OCI-LY7 (cell line): ENCODE measurements around the gene MAP2K5. TPM values are rescaled to one million over a fixed set of nuclear protein-coding genes. Genes with fewer than 3 reads are reported as not detected.

ENCODE experiments used
- BruUV-seq: library from RNA; stranded (reverse); fragments of 400-500 nt; replicated peaks from 2 replicates; lab custom pipeline; 2021; lab: Mats Ljungman, UMichigan
- CTCF ChIA-PET: fragments of 300-600 bp; sonication (Branson Sonifier 250); formaldehyde crosslinking; loops from one replicate; lab custom pipeline; 2022; ENCODE audit warnings: antibody characterized with exemption; ENCODE audit not compliant: unreplicated experiment; lab: Charles Lee
- POLR2A ChIA-PET: fragments of 300-600 bp; sonication (Branson Sonifier 250); formaldehyde crosslinking; loops from one replicate; lab custom pipeline; 2022; ENCODE audit warnings: antibody characterized with exemption; lab: Charles Lee
- DNase-seq: peaks from one replicate; pipeline ENCODE4 v3.0.0-alpha.2; 2015; ENCODE audit warnings: low spot score
- H2AFZ ChIP-seq: fragments of 200-600 bp; sonication (generic), shearing (Covaris generic); 2 replicates; pipeline ENCODE4 v1.6.1; 2014; ENCODE audit warnings: mild to moderate bottlenecking, antibody characterized with exemption, low read length, moderate library complexity
- H3K27ac ChIP-seq: fragments of 200-600 bp; sonication (generic); 2 replicates; pipeline ENCODE4 v1.5.1; 2014; ENCODE audit warnings: mixed run types, low read depth, mild to moderate bottlenecking, moderate library complexity, low read length, inconsistent platforms; ENCODE audit not compliant: poor library complexity, severe bottlenecking
- H3K36me3 ChIP-seq: fragments of 200-600 bp; sonication (generic); 2 replicates; pipeline ENCODE4 v1.6.1; 2014; ENCODE audit warnings: mild to moderate bottlenecking, antibody characterized with exemption, low read length, moderate library complexity, mixed read lengths; ENCODE audit not compliant: insufficient read depth
- H3K4me1 ChIP-seq: fragments of 200-600 bp; sonication (generic); 2 replicates; pipeline ENCODE4 v1.5.1; 2014; ENCODE audit warnings: mild to moderate bottlenecking, low read length; ENCODE audit not compliant: insufficient read depth, poor library complexity, severe bottlenecking
- H3K4me2 ChIP-seq: fragments of 200-600 bp; sonication (generic); 2 replicates; pipeline ENCODE4 v1.6.1; 2014; ENCODE audit warnings: mild to moderate bottlenecking, low read length
- H3K4me3 ChIP-seq: fragments of 200-600 bp; sonication (generic); 2 replicates; pipeline ENCODE4 v1.5.1; 2014; ENCODE audit warnings: mild to moderate bottlenecking, low read depth, low read length; ENCODE audit not compliant: poor library complexity, severe bottlenecking
- H3K79me2 ChIP-seq: fragments of 200-600 bp; sonication (generic); 2 replicates; pipeline ENCODE4 v1.6.1; 2016; ENCODE audit warnings: low read depth, mild to moderate bottlenecking, low read length, moderate library complexity, mixed read lengths; ENCODE audit not compliant: insufficient read depth
- H3K9me2 ChIP-seq: fragments of 200-600 bp; sonication (generic); 2 replicates; pipeline ENCODE4 v1.6.1; 2016; ENCODE audit warnings: mild to moderate bottlenecking, low read length, mixed read lengths; ENCODE audit not compliant: insufficient read depth
- H3K9me3 ChIP-seq: fragments of 200-600 bp; sonication (generic); 2 replicates; pipeline ENCODE4 v1.6.1; 2014; ENCODE audit warnings: mild to moderate bottlenecking, mixed run types, low read length, mixed read lengths
- H4K20me1 ChIP-seq: fragments of 200-600 bp; sonication (generic); 2 replicates; pipeline ENCODE4 v1.6.1; 2014; ENCODE audit warnings: mild to moderate bottlenecking, antibody characterized with exemption, low read length, moderate library complexity, mixed read lengths; ENCODE audit not compliant: insufficient read depth
- EZH2phosphoT487 ChIP-seq: fragments of 200-600 bp; sonication (generic); IDR thresholded peaks from 2 replicates; pipeline ENCODE4 v1.6.1; 2018; ENCODE audit warnings: low read depth, borderline replicate concordance, mild to moderate bottlenecking, mixed run types, antibody characterized with exemption, low read length, moderate library complexity, mixed read lengths
- intact Hi-C: fragments of 100-400 bp; cut with micrococcal nuclease; formaldehyde crosslinking; loops from one replicate; pipeline ENCODE4 v1.10.0; 2022; ENCODE audit not compliant: unreplicated experiment
- total RNA-seq, 2 experiments: library from RNA; depleted of rRNA in 1 of 2; stranded (reverse); fragments of >200 nt in 1 of 2; shearing (Covaris generic) in 1 of 2; gene quantifications; 2 replicates each; pipeline ENCODE4 v1.2.3, GENCODE V29; 2014 to 2022
- TF ChIP-seq, protein P1 (sequence below): fragments of 200-600 bp; sonication (generic); conservative IDR thresholded peaks from 2 replicates; pipeline ENCODE4 v1.5.1; 2014; ENCODE audit warnings: mild to moderate bottlenecking, antibody characterized with exemption, low read length, moderate library complexity, mixed read lengths

Gene MAP2K5
- total RNA-seq, 2 experiments from 2014 or later = 10.2 to 35.0 TPM

DNA sequence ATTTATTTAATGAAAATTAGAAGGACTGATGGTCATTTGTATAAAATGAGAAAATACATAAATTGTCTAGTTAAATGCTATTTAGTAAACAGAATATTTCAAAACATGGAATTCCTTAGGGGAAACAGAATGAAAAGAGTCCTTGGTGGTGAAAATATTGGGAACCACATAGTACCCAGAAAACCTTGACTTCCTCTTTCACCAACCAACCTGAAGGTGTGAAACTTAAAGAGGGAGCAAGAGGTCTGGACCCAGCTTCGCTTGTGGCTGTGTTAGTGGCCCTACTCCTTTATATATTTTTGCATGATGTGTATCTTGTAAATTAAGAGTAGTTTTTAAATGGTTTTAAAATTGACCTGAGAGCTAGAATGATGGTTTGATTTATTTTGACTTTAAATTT lies 64.2 kb downstream of the MAP2K5 start:
- H3K9me2 ChIP-seq = no peaks in the 10 kb centered on the region
- H3K79me2 ChIP-seq = no peaks in the 10 kb centered on the region
- no peak overlapping the region for H3K4me3 ChIP-seq
- no peak for DNase-seq
- no peaks in the 10 kb centered on the region for H4K20me1 ChIP-seq
- no peaks in the 10 kb centered on the region for H3K4me1 ChIP-seq
- H3K9me3 ChIP-seq = no peaks in the 10 kb centered on the region
- intact Hi-C loops = no loop called here
- no TSS peak for BruUV-seq
- no peak overlapping the region for H2AFZ ChIP-seq
- TF ChIP-seq, protein P1, sequence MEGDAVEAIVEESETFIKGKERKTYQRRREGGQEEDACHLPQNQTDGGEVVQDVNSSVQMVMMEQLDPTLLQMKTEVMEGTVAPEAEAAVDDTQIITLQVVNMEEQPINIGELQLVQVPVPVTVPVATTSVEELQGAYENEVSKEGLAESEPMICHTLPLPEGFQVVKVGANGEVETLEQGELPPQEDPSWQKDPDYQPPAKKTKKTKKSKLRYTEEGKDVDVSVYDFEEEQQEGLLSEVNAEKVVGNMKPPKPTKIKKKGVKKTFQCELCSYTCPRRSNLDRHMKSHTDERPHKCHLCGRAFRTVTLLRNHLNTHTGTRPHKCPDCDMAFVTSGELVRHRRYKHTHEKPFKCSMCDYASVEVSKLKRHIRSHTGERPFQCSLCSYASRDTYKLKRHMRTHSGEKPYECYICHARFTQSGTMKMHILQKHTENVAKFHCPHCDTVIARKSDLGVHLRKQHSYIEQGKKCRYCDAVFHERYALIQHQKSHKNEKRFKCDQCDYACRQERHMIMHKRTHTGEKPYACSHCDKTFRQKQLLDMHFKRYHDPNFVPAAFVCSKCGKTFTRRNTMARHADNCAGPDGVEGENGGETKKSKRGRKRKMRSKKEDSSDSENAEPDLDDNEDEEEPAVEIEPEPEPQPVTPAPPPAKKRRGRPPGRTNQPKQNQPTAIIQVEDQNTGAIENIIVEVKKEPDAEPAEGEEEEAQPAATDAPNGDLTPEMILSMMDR = no peak
- no peak for TF ChIP-seq EZH2phosphoT487
- ChIA-PET CTCF (no interaction called here), POLR2A (interaction anchor here (0.6 to 0.7 kb wide), 3 partner anchors 24 to 230 kb away, joined by 3 read pairs; no protein-coding TSS in a partner anchor)
- H3K4me2 ChIP-seq = no peak overlapping the region
- H3K36me3 ChIP-seq = no peaks in the 10 kb centered on the region
- H3K27ac ChIP-seq = no peak overlapping the region

- TF ChIP-seq EZH2phosphoT487 = no peak
- TF ChIP-seq, protein P1 = no peak
- no peaks in the 10 kb centered on the region for H3K79me2 ChIP-seq
- CTCF ChIA-PET = no interaction called here
- H3K4me3 ChIP-seq = no peak overlapping the region
- no peaks in the 10 kb centered on the region for H3K9me3 ChIP-seq
- no peak overlapping the region for H3K4me2 ChIP-seq
- intact Hi-C loops = no loop called here
- no peaks in the 10 kb centered on the region for H3K36me3 ChIP-seq
- no peaks in the 10 kb centered on the region for H3K4me1 ChIP-seq
- POLR2A ChIA-PET = interaction anchor here (0.7 kb wide), 1 partner anchor 230 kb away, joined by 3 read pairs; no protein-coding TSS in a partner anchor
- no TSS peak for BruUV-seq
- H3K9me2 ChIP-seq = no peaks in the 10 kb centered on the region
- H4K20me1 ChIP-seq = no peaks in the 10 kb centered on the region
- no peak overlapping the region for H2AFZ ChIP-seq
- H3K27ac ChIP-seq = no peak overlapping the region
- DNase-seq = no peak
These were observed 64.8 kb downstream of the MAP2K5 start for GRCh38 chr15:67607329-67607728.

DNA sequence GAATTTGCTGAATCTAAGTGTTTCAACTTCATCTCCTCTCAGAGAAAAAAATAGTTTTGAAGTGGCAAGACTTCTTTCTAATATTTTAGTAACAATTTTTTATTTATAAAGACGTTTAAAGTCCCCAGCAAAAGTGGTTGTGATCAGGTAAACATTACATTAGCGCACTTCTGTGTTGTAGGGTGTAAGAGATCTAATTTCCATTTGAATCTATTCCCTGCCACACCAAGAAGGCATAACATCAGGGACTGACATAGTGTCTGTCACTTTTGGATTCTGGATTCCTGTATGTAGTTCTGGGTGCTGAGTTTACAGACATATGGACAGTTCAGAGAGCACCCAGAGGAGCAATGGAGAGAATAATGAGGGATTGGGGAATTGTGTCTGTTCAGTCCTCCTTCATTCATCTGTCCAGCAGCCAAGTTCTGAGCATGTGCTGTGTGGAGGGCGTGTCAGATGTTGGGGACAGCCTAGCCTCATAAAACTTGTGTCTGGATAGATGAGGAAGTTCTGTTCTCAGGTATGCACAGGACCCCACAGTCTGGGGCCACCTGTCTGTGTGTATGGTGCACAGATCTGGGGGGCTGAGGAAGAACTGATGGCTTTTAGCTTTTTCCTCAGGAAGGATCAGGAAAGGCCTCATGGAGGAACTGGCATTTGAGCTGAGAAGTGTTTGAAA lies 65.6 kb downstream of the MAP2K5 start:
- no peaks in the 10 kb centered on the region for H3K36me3 ChIP-seq
- H3K9me2 ChIP-seq = no peaks in the 10 kb centered on the region
- no peak overlapping the region for H3K27ac ChIP-seq
- no peaks in the 10 kb centered on the region for H3K79me2 ChIP-seq
- CTCF ChIA-PET = no interaction called here
- H3K4me1 ChIP-seq = no peaks in the 10 kb centered on the region
- no peaks in the 10 kb centered on the region for H4K20me1 ChIP-seq
- H2AFZ ChIP-seq = no peak overlapping the region
- H3K4me2 ChIP-seq = no peak overlapping the region
- intact Hi-C loops = no loop called here
- no peaks in the 10 kb centered on the region for H3K9me3 ChIP-seq
- POLR2A ChIA-PET = no interaction called here
- H3K4me3 ChIP-seq = no peak overlapping the region
- TF ChIP-seq, protein P1 = no peak
- no peak for TF ChIP-seq EZH2phosphoT487
- BruUV-seq = no TSS peak
- no peak for DNase-seq
